ENCODE results near the gene E2F4. TPM values are rescaled to one million over a fixed set of nuclear protein-coding genes. Genes with fewer than 3 reads are reported as not detected.

E2F4 gene
- total RNA-seq, 3 donors from 2014 or later: 70.5 to 77.4 (median 72.9) TPM

GRCh38 chr16:67193536-67193935 is 1.6 kb downstream of the E2F4 start:
- TF ChIP-seq, protein P1, sequence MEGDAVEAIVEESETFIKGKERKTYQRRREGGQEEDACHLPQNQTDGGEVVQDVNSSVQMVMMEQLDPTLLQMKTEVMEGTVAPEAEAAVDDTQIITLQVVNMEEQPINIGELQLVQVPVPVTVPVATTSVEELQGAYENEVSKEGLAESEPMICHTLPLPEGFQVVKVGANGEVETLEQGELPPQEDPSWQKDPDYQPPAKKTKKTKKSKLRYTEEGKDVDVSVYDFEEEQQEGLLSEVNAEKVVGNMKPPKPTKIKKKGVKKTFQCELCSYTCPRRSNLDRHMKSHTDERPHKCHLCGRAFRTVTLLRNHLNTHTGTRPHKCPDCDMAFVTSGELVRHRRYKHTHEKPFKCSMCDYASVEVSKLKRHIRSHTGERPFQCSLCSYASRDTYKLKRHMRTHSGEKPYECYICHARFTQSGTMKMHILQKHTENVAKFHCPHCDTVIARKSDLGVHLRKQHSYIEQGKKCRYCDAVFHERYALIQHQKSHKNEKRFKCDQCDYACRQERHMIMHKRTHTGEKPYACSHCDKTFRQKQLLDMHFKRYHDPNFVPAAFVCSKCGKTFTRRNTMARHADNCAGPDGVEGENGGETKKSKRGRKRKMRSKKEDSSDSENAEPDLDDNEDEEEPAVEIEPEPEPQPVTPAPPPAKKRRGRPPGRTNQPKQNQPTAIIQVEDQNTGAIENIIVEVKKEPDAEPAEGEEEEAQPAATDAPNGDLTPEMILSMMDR (IDR thresholded peaks at IDR 0.05): no peak
- DNase-seq (no peak), ATAC-seq (no peak)
- Histone ChIP-seq H3K4me3 (no peak overlapping the region), H3K9me3 (no peaks in the 10 kb centered on the region), H3K4me1 (ENCODE audit: low read depth) (peaks cover 34% of the 10 kb centered on the region), H3K36me3 (ENCODE audit: low read depth) (peaks cover 14% of the 10 kb centered on the region)
- intact Hi-C loops (cut with DNase I, micrococcal nuclease): no loop called here

- intact Hi-C loops (cut with DNase I, micrococcal nuclease): no loop called here
- peaks cover 14% of the 10 kb centered on the region for H3K36me3 ChIP-seq (ENCODE audit: low read depth)
- H3K4me3 ChIP-seq: no peak overlapping the region
- H3K4me1 ChIP-seq (ENCODE audit: low read depth): peaks cover 39% of the 10 kb centered on the region
- TF ChIP-seq, protein P1 (IDR thresholded peaks at IDR 0.05): no peak
- ATAC-seq: no peak
- no peak for DNase-seq
- no peaks in the 10 kb centered on the region for H3K9me3 ChIP-seq
Observed at GRCh38 chr16:67194260-67194659, 2.3 kb downstream of the E2F4 start.

- ATAC-seq (no peak), DNase-seq (no peak)
- Histone ChIP-seq H3K36me3 (ENCODE audit: low read depth) (peaks cover 14% of the 10 kb centered on the region), H3K9me3 (no peaks in the 10 kb centered on the region), H3K4me3 (no peak overlapping the region), H3K4me1 (ENCODE audit: low read depth) (peaks cover 45% of the 10 kb centered on the region)
- intact Hi-C loops (cut with DNase I, micrococcal nuclease): no loop called here
- TF ChIP-seq, protein P1 (IDR thresholded peaks at IDR 0.05): no peak
Observed at GRCh38 chr16:67195676-67196075, 3.7 kb downstream of the E2F4 start.

DNA sequence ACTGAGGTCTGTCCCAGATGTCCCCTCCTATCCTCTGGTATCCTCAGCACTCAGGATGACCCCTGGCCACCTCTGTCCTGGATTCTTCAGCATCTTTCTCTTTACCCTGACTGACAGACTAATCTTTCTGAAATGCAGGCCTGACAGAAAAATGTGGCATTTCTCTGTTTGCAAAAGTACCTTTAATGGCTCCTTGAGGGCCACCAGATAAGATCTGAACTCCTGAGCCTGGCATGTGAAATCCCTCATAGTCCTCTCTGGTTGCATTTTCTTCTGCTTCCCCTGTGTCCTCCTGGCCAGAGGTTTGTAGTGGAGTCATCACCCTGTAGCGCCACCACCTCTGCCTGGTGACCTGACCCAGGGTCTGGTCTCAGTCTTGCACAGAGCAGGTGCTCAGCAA is 4.9 kb downstream of the E2F4 start:
- no peak for ATAC-seq
- Histone ChIP-seq H3K9me3 (no peaks in the 10 kb centered on the region), H3K36me3 (ENCODE audit: low read depth) (peaks cover 14% of the 10 kb centered on the region), H3K4me1 (ENCODE audit: low read depth) (peaks cover 39% of the 10 kb centered on the region), H3K4me3 (no peak overlapping the region)
- intact Hi-C loops (cut with DNase I, micrococcal nuclease): no loop called here
- DNase-seq: no peak
- TF ChIP-seq, protein P1 (IDR thresholded peaks at IDR 0.05): no peak

DNA sequence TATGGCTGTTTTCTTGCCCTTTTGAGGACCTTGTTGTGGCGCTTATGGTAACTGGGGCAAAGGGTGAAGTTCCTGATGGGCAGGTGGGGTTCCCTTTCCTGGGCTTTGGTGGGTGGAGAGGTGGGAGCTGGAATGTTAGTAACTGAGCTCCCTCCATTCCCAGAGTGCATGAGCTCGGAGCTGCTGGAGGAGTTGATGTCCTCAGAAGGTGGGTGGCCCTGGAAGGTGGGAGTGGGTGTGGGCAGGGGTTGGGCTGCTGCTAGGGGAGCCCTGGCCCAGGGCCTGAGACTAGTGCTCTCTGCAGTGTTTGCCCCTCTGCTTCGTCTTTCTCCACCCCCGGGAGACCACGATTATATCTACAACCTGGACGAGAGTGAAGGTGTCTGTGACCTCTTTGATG is 5.7 kb downstream of the E2F4 start:
- Histone ChIP-seq H3K4me1 (ENCODE audit: low read depth) (peaks cover 36% of the 10 kb centered on the region), H3K36me3 (ENCODE audit: low read depth) (peaks cover 15% of the 10 kb centered on the region), H3K9me3 (no peaks in the 10 kb centered on the region), H3K4me3 (no peak overlapping the region)
- DNase-seq (no peak), ATAC-seq (no peak)
- TF ChIP-seq, protein P1 (IDR thresholded peaks at IDR 0.05): no peak
- intact Hi-C loops (cut with DNase I, micrococcal nuclease): no loop called here

DNA sequence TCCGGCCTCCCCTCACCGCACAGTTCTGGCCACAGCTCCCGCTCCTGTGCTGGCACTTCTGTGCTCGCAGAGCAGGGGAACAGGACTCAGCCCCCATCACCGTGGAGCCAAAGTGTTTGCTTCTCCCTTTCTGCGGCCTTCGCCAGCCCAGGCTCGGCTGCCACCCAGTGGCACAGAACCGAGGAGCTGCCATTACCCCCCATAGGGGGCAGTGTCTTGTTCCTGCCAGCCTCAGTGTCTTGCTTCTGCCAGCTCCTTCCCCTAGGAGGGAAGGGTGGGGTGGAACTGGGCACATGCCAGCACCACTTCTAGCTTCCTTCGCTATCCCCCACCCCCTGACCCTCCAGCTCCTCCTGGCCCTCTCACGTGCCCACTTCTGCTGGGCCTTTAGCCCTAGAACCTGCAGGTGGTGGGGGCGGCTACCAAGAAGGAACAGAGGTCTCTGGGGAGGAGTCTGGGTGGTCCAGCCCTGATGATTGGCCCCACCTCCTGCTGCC is 6.3 kb downstream of the E2F4 start:
- DNase-seq: peak; percentile 81 to 82 (median 81)
- Histone ChIP-seq H3K4me1 (ENCODE audit: low read depth) (peaks cover 30% of the 10 kb centered on the region), H3K4me3 (no peak overlapping the region), H3K9me3 (no peaks in the 10 kb centered on the region), H3K36me3 (ENCODE audit: low read depth) (peaks cover 21% of the 10 kb centered on the region)
- TF ChIP-seq, protein P1 (IDR thresholded peaks at IDR 0.05): peak; percentile 78
- peak; percentile 69 for ATAC-seq
- intact Hi-C loops (cut with DNase I, micrococcal nuclease): no loop called here
